SH-SY5Y (cell line): ENCODE results near the gene DCLK1.

Experiments used
- GATA2 ChIP-seq: IDR thresholded peaks from 2 replicates; pipeline ENCODE4 v1.6.1; 2011; ENCODE audit warnings: mild to moderate bottlenecking, low read depth, low read length
- GATA3 ChIP-seq: IDR thresholded peaks from 2 replicates; pipeline ENCODE4 v1.6.1; 2011; ENCODE audit warnings: low read depth, mild to moderate bottlenecking, low read length, moderate library complexity

- TF ChIP-seq GATA3 (no peak), GATA2 (no peak)
Measured at GRCh38 chr13:36069881-36070366, 61.3 kb downstream of the DCLK1 start.
